ENCODE measurements around the gene CAPN2. TPM values are rescaled to one million over a fixed set of nuclear protein-coding genes. Genes with fewer than 3 reads are reported as not detected.

Gene CAPN2
- total RNA-seq: 161 and 251 TPM in 2 replicates

DNA sequence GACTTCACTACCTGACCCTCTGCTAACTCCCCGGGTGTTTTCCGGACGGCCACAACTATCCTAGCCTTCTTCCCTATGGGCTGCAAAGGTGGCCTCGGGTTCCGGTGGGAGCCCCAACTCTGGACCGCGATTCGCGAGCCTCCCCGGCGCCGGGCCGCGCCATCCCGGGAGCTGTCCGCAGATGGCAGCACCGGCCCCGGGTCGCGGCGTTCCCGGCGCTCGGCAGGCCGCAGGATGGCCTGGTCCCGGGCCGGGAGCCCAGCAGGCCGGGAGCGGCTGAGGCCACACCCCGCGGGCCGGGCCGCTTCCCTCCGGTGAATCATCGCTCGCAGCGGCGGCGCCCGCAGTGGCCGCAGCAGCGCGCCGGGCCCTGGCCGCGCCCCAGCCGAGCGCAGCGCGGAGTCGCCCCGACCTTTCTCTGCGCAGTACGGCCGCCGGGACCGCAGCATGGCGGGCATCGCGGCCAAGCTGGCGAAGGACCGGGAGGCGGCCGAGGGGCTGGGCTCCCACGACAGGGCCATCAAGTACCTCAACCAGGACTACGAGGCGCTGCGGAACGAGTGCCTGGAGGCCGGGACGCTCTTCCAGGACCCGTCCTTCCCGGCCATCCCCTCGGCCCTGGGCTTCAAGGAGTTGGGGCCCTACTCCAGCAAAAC is at the start of gene CAPN2:
Gene CAPN2 (plus strand): TSS at position 346 of the 656 bp plus-strand sequence. CDS start 102 bp downstream, at position 448.

DNA sequence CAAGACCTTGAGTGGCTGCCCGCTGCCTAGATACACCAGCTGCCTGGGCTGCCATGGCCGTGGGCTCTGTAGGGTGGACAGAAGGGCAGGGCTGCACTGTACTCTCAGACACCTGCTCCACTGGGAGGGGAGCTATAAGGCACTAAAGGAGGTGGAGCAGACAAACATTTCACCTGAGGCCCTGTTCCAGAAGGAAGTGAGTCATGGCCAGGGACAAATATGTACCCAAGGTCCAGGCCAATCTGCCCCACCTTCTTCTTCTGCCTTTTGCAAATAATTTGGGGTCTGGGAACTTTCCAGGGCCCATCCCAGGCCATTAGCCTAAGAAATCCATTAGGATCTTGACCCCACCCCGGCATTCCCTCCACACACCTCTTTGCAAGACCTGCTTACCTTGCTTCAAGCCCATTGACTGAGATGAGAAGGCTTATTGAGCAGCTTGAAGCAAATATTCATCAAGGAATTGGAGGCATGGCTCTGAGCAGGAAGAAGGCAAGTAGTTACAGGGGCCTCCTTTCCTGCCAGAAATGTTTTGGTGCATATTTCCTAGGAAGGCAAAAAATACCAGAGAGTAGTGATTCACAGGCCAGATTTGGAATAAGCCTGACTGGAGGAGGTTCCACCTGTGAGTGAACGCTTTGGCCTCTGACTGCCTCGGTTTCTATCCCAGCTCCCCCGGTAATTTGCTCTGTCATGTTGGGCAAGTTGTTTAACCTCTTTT is 46.6 kb upstream of the CAPN2 start, which contains the start of gene CAPN8:
Gene CAPN8 (minus strand): TSS at position 110 of the 721 bp plus-strand sequence. CDS start 55 bp downstream, at position 55.

Other genes with a start within 250 kb of the CAPN2 start
- not detected in 2 replicates for gene CAPN8, start 46.8 kb upstream of the CAPN2 start, total RNA-seq
- 22.1 and 26.6 TPM in 2 replicates for gene TP53BP2, start 133.4 kb downstream of the CAPN2 start, total RNA-seq